Measurements from ENCODE around the gene REEP1. TPM values are rescaled to one million over a fixed set of nuclear protein-coding genes. Genes with fewer than 3 reads are reported as not detected.

REEP1 gene
- total RNA-seq, 1 experiment from 2014 or later: 0.31 TPM

DNA sequence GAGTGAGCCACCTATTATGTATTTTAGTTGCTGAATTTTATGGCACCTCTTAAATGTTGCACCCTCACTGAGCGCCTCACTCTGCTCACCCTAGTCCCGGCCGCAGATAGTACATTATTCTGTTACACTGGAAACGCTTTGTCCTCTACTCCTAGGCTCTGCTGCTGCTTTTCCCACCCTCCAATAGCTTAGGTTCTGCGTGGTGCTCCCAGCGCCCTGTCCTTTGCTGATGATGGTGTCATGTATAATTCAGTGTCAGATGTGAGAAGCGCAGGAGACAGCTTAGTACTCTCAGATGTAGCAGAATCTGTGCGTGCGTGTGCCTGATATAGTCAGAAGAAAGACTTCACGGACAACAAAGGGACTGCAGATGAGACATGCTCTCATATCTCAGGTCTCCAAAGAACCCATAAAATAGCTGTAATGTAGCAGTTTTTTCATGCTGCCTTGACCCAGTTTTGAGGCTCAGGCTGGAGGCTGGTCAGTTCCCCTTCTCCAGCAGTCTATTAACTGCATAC lies 1.4 kb upstream of the REEP1 start:
- H3K27me3 ChIP-seq (ENCODE audit: insufficient read depth, low read depth): peaks cover 70% of the 10 kb centered on the region

DNA sequence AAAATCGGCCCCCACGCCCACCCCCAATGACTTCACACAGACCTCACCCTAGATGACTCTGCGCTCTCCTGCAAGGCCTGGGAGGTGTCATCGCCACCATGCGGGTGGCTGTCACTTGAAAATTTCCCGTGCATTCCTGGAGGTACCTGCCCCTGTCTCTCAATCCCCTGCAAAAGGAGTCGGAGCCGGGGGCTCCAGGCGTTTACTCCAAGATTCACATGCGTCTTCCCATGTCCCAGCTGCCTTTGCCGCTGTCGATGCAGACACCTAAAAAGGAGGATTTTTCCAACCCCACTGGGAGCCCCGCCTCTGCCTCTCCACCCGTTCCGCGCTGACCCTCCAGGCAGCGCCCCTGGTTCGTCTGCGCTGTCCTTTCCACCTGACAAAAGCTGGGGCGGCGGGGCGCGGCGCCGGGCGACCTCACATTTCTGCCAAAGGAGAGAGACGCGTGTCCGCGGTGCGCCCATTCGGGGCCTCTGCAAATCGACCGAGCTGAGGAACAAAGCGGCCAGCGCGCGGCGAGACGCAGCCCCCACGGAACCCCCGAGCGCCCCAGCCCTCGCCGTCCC lies 667 bp downstream of the REEP1 start:
- intact Hi-C loops (cut with micrococcal nuclease; ENCODE audit: unreplicated experiment): no loop called here
- Histone ChIP-seq H3K9me3 (ENCODE audit: insufficient read depth, low read depth) (no peaks in the 10 kb centered on the region), H2AFZ (no peak overlapping the region), H3K4me1 (replicated peaks; ENCODE audit: insufficient read depth) (no peaks in the 10 kb centered on the region), H3K36me3 (ENCODE audit: low read depth) (no peaks in the 10 kb centered on the region), H3K27ac (no peak overlapping the region), H3F3A (ENCODE audit: insufficient read depth, low read depth) (no peaks in the 10 kb centered on the region), H3K79me2 (ENCODE audit: low read depth) (no peaks in the 10 kb centered on the region), H4K20me1 (ENCODE audit: insufficient read depth) (no peaks in the 10 kb centered on the region), H3K4me2 (peak overlapping the region; percentile 68), H3K9me2 (ENCODE audit: insufficient read depth) (no peaks in the 10 kb centered on the region), H3K27me3 (ENCODE audit: insufficient read depth, low read depth) (peaks cover 86% of the 10 kb centered on the region), H3K4me3 (peak overlapping the region; percentile 38; the same call in 1 of the 2 replicates)
- ChIA-PET CTCF (no interaction called here), POLR2A (ENCODE audit: unreplicated experiment) (no interaction called here)
- peak in 1 of 2 experiments; percentile 8 for DNase-seq
- BruUV-seq (replicated peaks): no TSS peak
- TF ChIP-seq EZH2 (IDR thresholded peaks at IDR 0.05; ENCODE audit: low read depth): peak; percentile 67; the same call in 1 of the 2 replicates
- TF ChIP-seq, protein P1, sequence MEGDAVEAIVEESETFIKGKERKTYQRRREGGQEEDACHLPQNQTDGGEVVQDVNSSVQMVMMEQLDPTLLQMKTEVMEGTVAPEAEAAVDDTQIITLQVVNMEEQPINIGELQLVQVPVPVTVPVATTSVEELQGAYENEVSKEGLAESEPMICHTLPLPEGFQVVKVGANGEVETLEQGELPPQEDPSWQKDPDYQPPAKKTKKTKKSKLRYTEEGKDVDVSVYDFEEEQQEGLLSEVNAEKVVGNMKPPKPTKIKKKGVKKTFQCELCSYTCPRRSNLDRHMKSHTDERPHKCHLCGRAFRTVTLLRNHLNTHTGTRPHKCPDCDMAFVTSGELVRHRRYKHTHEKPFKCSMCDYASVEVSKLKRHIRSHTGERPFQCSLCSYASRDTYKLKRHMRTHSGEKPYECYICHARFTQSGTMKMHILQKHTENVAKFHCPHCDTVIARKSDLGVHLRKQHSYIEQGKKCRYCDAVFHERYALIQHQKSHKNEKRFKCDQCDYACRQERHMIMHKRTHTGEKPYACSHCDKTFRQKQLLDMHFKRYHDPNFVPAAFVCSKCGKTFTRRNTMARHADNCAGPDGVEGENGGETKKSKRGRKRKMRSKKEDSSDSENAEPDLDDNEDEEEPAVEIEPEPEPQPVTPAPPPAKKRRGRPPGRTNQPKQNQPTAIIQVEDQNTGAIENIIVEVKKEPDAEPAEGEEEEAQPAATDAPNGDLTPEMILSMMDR (conservative IDR thresholded peaks at IDR 0.05): no peak

More for the DNA sequence above, 1.4 kb upstream of the REEP1 start:
- ChIA-PET CTCF (no interaction called here), POLR2A (ENCODE audit: unreplicated experiment) (no interaction called here)
- Histone ChIP-seq H3K36me3 (ENCODE audit: low read depth) (no peaks in the 10 kb centered on the region), H3K27ac (no peak overlapping the region), H3K4me1 (replicated peaks; ENCODE audit: insufficient read depth) (no peaks in the 10 kb centered on the region), H2AFZ (no peak overlapping the region), H3F3A (ENCODE audit: insufficient read depth, low read depth) (no peaks in the 10 kb centered on the region), H3K4me3 (no peak overlapping the region), H4K20me1 (ENCODE audit: insufficient read depth) (no peaks in the 10 kb centered on the region), H3K9me3 (ENCODE audit: insufficient read depth, low read depth) (no peaks in the 10 kb centered on the region), H3K4me2 (no peak overlapping the region), H3K79me2 (ENCODE audit: low read depth) (no peaks in the 10 kb centered on the region), H3K9me2 (ENCODE audit: insufficient read depth) (no peaks in the 10 kb centered on the region; the same call in 1 of the 2 replicates)
- no TSS peak for BruUV-seq (replicated peaks)
- DNase-seq: no peak
- intact Hi-C loops (cut with micrococcal nuclease; ENCODE audit: unreplicated experiment): no loop called here
- TF ChIP-seq EZH2 (IDR thresholded peaks at IDR 0.05; ENCODE audit: low read depth): no peak
- TF ChIP-seq, protein P1 (conservative IDR thresholded peaks at IDR 0.05): no peak

DNA sequence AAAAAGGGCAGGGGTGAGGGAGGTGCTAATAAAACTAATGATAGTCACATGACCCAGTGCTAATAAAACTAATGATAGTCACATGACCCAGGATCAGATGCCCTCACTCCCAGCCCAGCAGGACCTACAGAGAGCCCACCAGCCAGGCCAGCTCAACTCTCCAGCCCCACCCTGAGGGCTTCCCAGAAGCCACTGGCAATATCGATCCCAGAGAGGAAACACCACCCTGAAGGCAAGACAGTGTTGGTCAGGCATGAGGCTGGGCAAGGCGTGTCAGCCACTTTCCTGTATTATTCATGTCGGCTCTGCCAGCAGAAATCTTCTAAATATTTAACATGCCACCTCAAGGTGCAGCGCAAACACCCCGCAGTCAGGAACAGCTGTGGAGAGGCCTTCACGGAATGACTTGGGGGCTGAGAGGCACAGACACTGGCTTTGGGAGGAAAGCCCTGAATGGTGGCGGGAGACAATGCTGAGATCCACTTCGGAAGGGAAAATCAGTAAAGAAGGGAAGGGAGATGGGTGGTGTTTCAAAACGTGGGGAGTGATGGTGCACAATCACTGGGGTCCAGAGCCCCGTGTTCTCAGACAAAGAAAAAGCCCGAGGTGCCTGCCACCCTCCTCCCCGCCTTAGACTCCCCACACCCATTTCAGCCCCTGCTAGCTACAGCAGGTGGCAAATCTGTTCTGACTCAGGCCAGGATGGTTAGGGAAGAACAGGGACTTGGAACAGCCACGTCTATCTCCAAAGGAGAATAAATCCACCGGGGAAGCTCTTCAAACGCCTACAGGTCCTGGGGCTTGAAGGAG lies 1.4 kb downstream of the REEP1 start:
- Histone ChIP-seq H3K4me3 (no peak overlapping the region), H3K27ac (no peak overlapping the region), H3K79me2 (ENCODE audit: low read depth) (no peaks in the 10 kb centered on the region), H3K9me2 (ENCODE audit: insufficient read depth) (no peaks in the 10 kb centered on the region), H2AFZ (no peak overlapping the region), H4K20me1 (ENCODE audit: insufficient read depth) (no peaks in the 10 kb centered on the region), H3K9me3 (ENCODE audit: insufficient read depth, low read depth) (no peaks in the 10 kb centered on the region), H3K4me2 (peak overlapping the region; percentile 68; the same call in 1 of the 2 replicates), H3K27me3 (ENCODE audit: insufficient read depth, low read depth) (peaks cover 84% of the 10 kb centered on the region), H3F3A (ENCODE audit: insufficient read depth, low read depth) (no peaks in the 10 kb centered on the region), H3K4me1 (replicated peaks; ENCODE audit: insufficient read depth) (no peaks in the 10 kb centered on the region), H3K36me3 (ENCODE audit: low read depth) (no peaks in the 10 kb centered on the region)
- ChIA-PET POLR2A (ENCODE audit: unreplicated experiment) (no interaction called here), CTCF (no interaction called here)
- intact Hi-C loops (cut with micrococcal nuclease; ENCODE audit: unreplicated experiment): no loop called here
- BruUV-seq (replicated peaks): no TSS peak
- TF ChIP-seq, protein P1 (conservative IDR thresholded peaks at IDR 0.05): no peak
- no peak for TF ChIP-seq EZH2 (IDR thresholded peaks at IDR 0.05; ENCODE audit: low read depth)
- no peak for DNase-seq

Data from PC-9 (cell line).